Liver (tissue), 9 donors: ENCODE results near the gene SUMO2. TPM values are rescaled to one million over a fixed set of nuclear protein-coding genes. Genes with fewer than 3 reads are reported as not detected.
"Not testable (repeated sequence)": the region's sequence is repeated elsewhere in the genome, so short reads cannot be mapped to it uniquely, and the experiment has no call there.

Source experiments
- DNase-seq: peaks from one replicate; pipeline ENCODE4 v3.0.0-alpha.2; 2017; ENCODE audit warnings: low spot score
- H3K27ac ChIP-seq, 2 donors: one replicate each; pipeline ENCODE4 v1.7.0; 2013; ENCODE audit warnings: inconsistent platforms in 2 of 2, low read length in 2 of 2, control low read depth in 1 of 2, low read depth in 1 of 2, mild to moderate bottlenecking in 1 of 2
- H3K27me3 ChIP-seq, 4 donors: one replicate each; pipeline versions ENCODE4 v1.6.1 to v1.7.0; 2013; ENCODE audit warnings: low read length in 3 of 4, inconsistent platforms in 1 of 4, mild to moderate bottlenecking in 1 of 4, moderate library complexity in 1 of 4; ENCODE audit not compliant: control insufficient read depth in 4 of 4, insufficient read depth in 4 of 4
- H3K36me3 ChIP-seq, 4 donors: one replicate each; pipeline versions ENCODE4 v1.6.1 to v1.7.0; 2013; ENCODE audit warnings: low read length in 3 of 4, mild to moderate bottlenecking in 3 of 4, low read depth in 1 of 4, moderate library complexity in 1 of 4; ENCODE audit not compliant: control insufficient read depth in 4 of 4, insufficient read depth in 3 of 4
- H3K4me1 ChIP-seq, 4 donors: one replicate each; pipeline versions ENCODE4 v1.6.1 to v1.7.0; 2013; ENCODE audit warnings: low read length in 3 of 4, mild to moderate bottlenecking in 3 of 4, moderate library complexity in 1 of 4; ENCODE audit not compliant: control insufficient read depth in 4 of 4, insufficient read depth in 4 of 4
- H3K4me3 ChIP-seq, 3 donors: one replicate each; pipeline versions ENCODE4 v1.6.1 to v1.7.0; 2013; ENCODE audit warnings: low read length in 3 of 3, control low read depth in 1 of 3, low read depth in 1 of 3, mild to moderate bottlenecking in 1 of 3
- H3K9ac ChIP-seq, 2 donors: one replicate each; pipeline ENCODE4 v1.7.0; 2013; ENCODE audit warnings: low read length in 2 of 2, mild to moderate bottlenecking in 2 of 2, moderate library complexity in 2 of 2, control low read depth in 1 of 2, low read depth in 1 of 2
- H3K9me3 ChIP-seq, 4 donors: one replicate each; pipeline versions ENCODE4 v1.6.1 to v1.7.0; 2013; ENCODE audit warnings: low read length in 3 of 4; ENCODE audit not compliant: control insufficient read depth in 4 of 4
- EGR1 ChIP-seq, 2 donors: IDR thresholded peaks; 2 replicates each; pipeline ENCODE4 v1.6.1; 2016 to 2018; ENCODE audit warnings: antibody characterized with exemption in 2 of 2, low read depth in 2 of 2
- FOXA2 ChIP-seq: IDR thresholded peaks from 2 replicates; pipeline ENCODE4 v1.6.1; 2016; ENCODE audit warnings: antibody characterized with exemption
- HNF4A ChIP-seq, 2 donors: conservative IDR thresholded peaks; 2 replicates each; pipeline ENCODE4 v1.6.1; 2016; ENCODE audit warnings: antibody characterized with exemption in 2 of 2, mild to moderate bottlenecking in 2 of 2
- HNF4G ChIP-seq: IDR thresholded peaks from 2 replicates; pipeline ENCODE4 v1.6.1; 2016; ENCODE audit warnings: antibody characterized with exemption
- JUND ChIP-seq, 2 donors: IDR thresholded peaks; 2 replicates each; pipeline ENCODE4 v1.6.1; 2016; ENCODE audit warnings: antibody characterized with exemption in 2 of 2
- MAX ChIP-seq: IDR thresholded peaks from 2 replicates; pipeline ENCODE4 v1.6.1; 2016; ENCODE audit warnings: antibody characterized with exemption
- NR2F2 ChIP-seq: IDR thresholded peaks from 2 replicates; pipeline ENCODE4 v1.6.1; 2016; ENCODE audit warnings: antibody characterized with exemption
- RAD21 ChIP-seq, 2 donors: IDR thresholded peaks; 2 replicates each; pipeline ENCODE4 v1.6.1; 2016; ENCODE audit warnings: antibody characterized with exemption in 2 of 2, mild to moderate bottlenecking in 2 of 2
- REST ChIP-seq: IDR thresholded peaks from 2 replicates; pipeline ENCODE4 v1.6.1; 2016; ENCODE audit warnings: antibody characterized with exemption, mild to moderate bottlenecking
- RXRA ChIP-seq, 2 donors: IDR thresholded peaks; 2 replicates each; pipeline ENCODE4 v1.6.1; 2017 to 2018; ENCODE audit warnings: antibody characterized with exemption in 2 of 2, mild to moderate bottlenecking in 1 of 2
- SP1 ChIP-seq: IDR thresholded peaks from 2 replicates; pipeline ENCODE4 v1.6.1; 2018; ENCODE audit warnings: antibody characterized with exemption, mild to moderate bottlenecking
- TAF1 ChIP-seq: conservative IDR thresholded peaks from 2 replicates; pipeline ENCODE4 v1.6.1; 2016; ENCODE audit warnings: antibody characterized with exemption, mild to moderate bottlenecking
- YY1 ChIP-seq: IDR thresholded peaks from 2 replicates; pipeline ENCODE4 v1.6.1; 2016; ENCODE audit warnings: antibody characterized with exemption, mild to moderate bottlenecking
- ZBTB33 ChIP-seq: IDR thresholded peaks from 2 replicates; pipeline ENCODE4 v1.6.1; 2016; ENCODE audit warnings: antibody characterized with exemption
- WGBS: extraction: QIAGEN DNeasy Blood & Tissue Kit; methylation state at CpG from one replicate; pipeline ENCODE4 v1.1.7; 2013; 5-methylcytosine and 5-hydroxymethylcytosine counted together
- polyA plus RNA-seq, 2 donors: library from polyadenylated mRNA; stranded (reverse) in 1 of 2; unstranded in 1 of 2; fragments of 200-250 nt in 1 of 2; fragments of >200 nt in 1 of 2; fragmentation: Nextera tagmentation in 1 of 2; extraction: Ambion mirVana in 1 of 2; gene quantifications; one replicate each; pipeline versions ENCODE4 v1.2.1 to v1.2.3, GENCODE V29; 2013 to 2015
- total RNA-seq, 2 donors: library from RNA; depleted of rRNA; stranded (reverse); fragments of >200 nt; gene quantifications; one replicate each; pipeline ENCODE4 v1.2.3, GENCODE V29; 2014
- donor health status: healthy.
- donor health status: healthy.
- donor health status: healthy.
- donor health status: healthy.
- donor health status: healthy.

Gene SUMO2
- total and polyA plus RNA-seq, 4 donors, result 20.9 to 160 (median 50.5) TPM

GRCh38 chr17:75142236-75142971 is 40.4 kb downstream of the SUMO2 start (continued):
- TF ChIP-seq EGR1 (IDR thresholded peaks at IDR 0.05; ENCODE audit: low read depth in 2 of 2), result no peak

- WGBS, result 97% methylated on average over 5 of the region's 5 CpGs
- no peak for DNase-seq
Observed at GRCh38 chr17:75138519-75138918, 44.2 kb downstream of the SUMO2 start.

GRCh38 chr17:75137762-75138161 is 45.0 kb downstream of the SUMO2 start:
- WGBS, result 97% methylated on average over 9 of the region's 9 CpGs
- not testable (repeated sequence) for DNase-seq, H3K36me3 ChIP-seq

More at GRCh38 chr17:75138519-75138918, 44.2 kb downstream of the SUMO2 start:
- Histone ChIP-seq H3K27me3 (no peaks in the 10 kb centered on the region), H3K4me3 (no peak overlapping the region), H3K9me3 (no peaks in the 10 kb centered on the region), H3K27ac (no peak overlapping the region), H3K9ac (no peak overlapping the region), H3K36me3 (peaks cover 0 to 7% (median under 1%) of the 10 kb centered on the region in 4 donors), H3K4me1 (no peaks in the 10 kb centered on the region)
- TF ChIP-seq FOXA2, result no peak
- TF ChIP-seq SP1, result no peak
- TF ChIP-seq REST, result no peak
- no peak for TF ChIP-seq NR2F2
- no peak for TF ChIP-seq RAD21 (IDR thresholded peaks at IDR 0.05)
- TF ChIP-seq JUND (IDR thresholded peaks at IDR 0.05), result no peak
- no peak for TF ChIP-seq YY1
- no peak for TF ChIP-seq EGR1 (IDR thresholded peaks at IDR 0.05; ENCODE audit: low read depth in 2 of 2)
- no peak for TF ChIP-seq HNF4A (conservative IDR thresholded peaks at IDR 0.05)
- TF ChIP-seq RXRA (IDR thresholded peaks at IDR 0.05), result no peak
- TF ChIP-seq ZBTB33, result no peak
- no peak for TF ChIP-seq MAX
- TF ChIP-seq TAF1, result no peak
- TF ChIP-seq HNF4G, result no peak

More at GRCh38 chr17:75137762-75138161, 45.0 kb downstream of the SUMO2 start:
- H3K9me3 ChIP-seq, H3K4me3 ChIP-seq, H3K4me1 ChIP-seq, H3K27ac ChIP-seq, H3K27me3 ChIP-seq, H3K9ac ChIP-seq: not testable (repeated sequence)
